Neural progenitor cell (in vitro differentiated cells): ENCODE results near the gene INA.

Source experiments
- EZH2 ChIP-seq: fragments of 200-600 bp; sonication (generic); IDR thresholded peaks from 2 replicates; pipeline ENCODE4 v1.6.1; 2017; ENCODE audit warnings: antibody characterized with exemption, mild to moderate bottlenecking, moderate library complexity
- EZH2phosphoT487 ChIP-seq: fragments of 200-600 bp; sonication (generic); IDR thresholded peaks from 2 replicates; pipeline ENCODE4 v1.6.1; 2017; ENCODE audit warnings: antibody characterized with exemption
- TF ChIP-seq, protein P1 (sequence below): fragments of 200-600 bp; sonication (generic); IDR thresholded peaks from 2 replicates; pipeline ENCODE4 v1.5.1; 2017; ENCODE audit warnings: antibody characterized with exemption, mild to moderate bottlenecking

GRCh38 chr10:103232131-103232673, 44.7 kb upstream of the INA start:
- TF ChIP-seq, protein P1, sequence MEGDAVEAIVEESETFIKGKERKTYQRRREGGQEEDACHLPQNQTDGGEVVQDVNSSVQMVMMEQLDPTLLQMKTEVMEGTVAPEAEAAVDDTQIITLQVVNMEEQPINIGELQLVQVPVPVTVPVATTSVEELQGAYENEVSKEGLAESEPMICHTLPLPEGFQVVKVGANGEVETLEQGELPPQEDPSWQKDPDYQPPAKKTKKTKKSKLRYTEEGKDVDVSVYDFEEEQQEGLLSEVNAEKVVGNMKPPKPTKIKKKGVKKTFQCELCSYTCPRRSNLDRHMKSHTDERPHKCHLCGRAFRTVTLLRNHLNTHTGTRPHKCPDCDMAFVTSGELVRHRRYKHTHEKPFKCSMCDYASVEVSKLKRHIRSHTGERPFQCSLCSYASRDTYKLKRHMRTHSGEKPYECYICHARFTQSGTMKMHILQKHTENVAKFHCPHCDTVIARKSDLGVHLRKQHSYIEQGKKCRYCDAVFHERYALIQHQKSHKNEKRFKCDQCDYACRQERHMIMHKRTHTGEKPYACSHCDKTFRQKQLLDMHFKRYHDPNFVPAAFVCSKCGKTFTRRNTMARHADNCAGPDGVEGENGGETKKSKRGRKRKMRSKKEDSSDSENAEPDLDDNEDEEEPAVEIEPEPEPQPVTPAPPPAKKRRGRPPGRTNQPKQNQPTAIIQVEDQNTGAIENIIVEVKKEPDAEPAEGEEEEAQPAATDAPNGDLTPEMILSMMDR = no peak
- no peak for TF ChIP-seq EZH2phosphoT487
- no peak for TF ChIP-seq EZH2
